K562 (cell line): ENCODE data around the gene GNAL. TPM values are rescaled to one million over a fixed set of nuclear protein-coding genes. Genes with fewer than 3 reads are reported as not detected.

Experiments used
- BRD4 ChIP-seq: fragments of 200-600 bp; sonication (generic); IDR thresholded peaks from 2 replicates; pipeline ENCODE4 v1.6.1; 2017; ENCODE audit warnings: inconsistent platforms
- CHD2 ChIP-seq: IDR thresholded peaks from 2 replicates; pipeline ENCODE4 v1.6.1; 2011; ENCODE audit warnings: low read depth, low read length
- IRF1 ChIP-seq: sonication (generic); formaldehyde crosslinking; IDR thresholded peaks from 2 replicates; pipeline ENCODE4 v1.8.0; 2022; ENCODE audit warnings: missing genetic modification reagents, mild to moderate bottlenecking, borderline replicate concordance
- KLF10 ChIP-seq: fragments of 250-450 bp; sonication (Bioruptor Pico); IDR thresholded peaks from 2 replicates; pipeline ENCODE4 v1.6.1; 2021; ENCODE audit warnings: matching md5 sums
- OTX1 ChIP-seq: fragments of 450-650 bp; formaldehyde crosslinking; IDR thresholded peaks from 2 replicates; pipeline ENCODE4 v1.4.0; 2022; ENCODE audit warnings: mild to moderate bottlenecking
- RFX7 ChIP-seq: fragments of 250-450 bp; sonication (Bioruptor Pico); IDR thresholded peaks from 2 replicates; pipeline ENCODE4 v1.5.1; 2021; ENCODE audit warnings: mild to moderate bottlenecking
- SRSF7 ChIP-seq: fragments of 200-400 bp; formaldehyde crosslinking; optimal IDR thresholded peaks from 2 replicates; pipeline ENCODE3; 2017; ENCODE audit warnings: mild to moderate bottlenecking, low read depth, low read length
- TCF3 ChIP-seq: sonication (generic); formaldehyde crosslinking; IDR thresholded peaks from 2 replicates; pipeline ENCODE4 v1.4.0; 2020; ENCODE audit warnings: mild to moderate bottlenecking, missing genetic modification reagents
- ZBTB8A ChIP-seq: fragments of 450-650 bp; IDR thresholded peaks from 2 replicates; pipeline ENCODE4 v1.6.1; 2018; ENCODE audit warnings: mild to moderate bottlenecking, moderate library complexity; ENCODE audit not compliant: partially characterized antibody
- ZNF609 ChIP-seq: sonication (generic); formaldehyde crosslinking; IDR thresholded peaks from 2 replicates; pipeline ENCODE4 v1.8.1; 2023; ENCODE audit warnings: missing genetic modification reagents, mild to moderate bottlenecking, borderline replicate concordance
- ZNF75A ChIP-seq: fragments of 450-650 bp; formaldehyde crosslinking; IDR thresholded peaks from 2 replicates; pipeline ENCODE4 v1.4.0; 2020; ENCODE audit warnings: mild to moderate bottlenecking
- ZNF77 ChIP-seq: fragments of 250-450 bp; sonication (Bioruptor Pico); IDR thresholded peaks from 2 replicates; pipeline ENCODE4 v1.5.0; 2020
- ZZZ3 ChIP-seq: fragments of 450-650 bp; IDR thresholded peaks from 2 replicates; pipeline ENCODE4 v1.6.1; 2016; ENCODE audit warnings: antibody characterized with exemption, mild to moderate bottlenecking, moderate library complexity
- polyA plus RNA-seq, 8 experiments: library from polyadenylated mRNA; depleted of rRNA in 4 of 8; stranded (reverse) in 5 of 8; unstranded in 3 of 8; fragments of >200 nt; fragmentation: Nextera tagmentation in 2 of 8; fragmentation: Illumina TruSeq in 1 of 8; extraction: Ambion mirVana in 2 of 8; extraction: Trizol in 1 of 8; gene quantifications; 2 replicates each; pipeline versions ENCODE4 v1.2.1 to v1.2.3, GENCODE V29; 2011 to 2014; ENCODE audit warnings: inconsistent platforms in 1 of 8, missing spikeins in 1 of 8
- total RNA-seq, 7 experiments: library from RNA; depleted of rRNA in 6 of 7; stranded (reverse); fragments of >200 nt in 6 of 7; fragmentation: Illumina TruSeq in 2 of 7; extraction: Trizol in 2 of 7; gene quantifications; 2 replicates each; pipeline versions ENCODE4 v1.2.1 to v1.2.3, GENCODE V29; 2011 to 2021; ENCODE audit warnings: low replicate concordance in 1 of 7
- TF ChIP-seq, protein P1 (sequence below), 2 experiments: fragments of 450-650 bp in 1 of 2; IDR thresholded peaks; 2 replicates each; pipeline ENCODE4 v1.6.1; 2011 to 2017; ENCODE audit warnings: low read depth in 2 of 2, antibody characterized with exemption in 1 of 2, borderline replicate concordance in 1 of 2, low read length in 1 of 2, mild to moderate bottlenecking in 1 of 2, mixed read lengths in 1 of 2; ENCODE audit not compliant: control insufficient read depth in 1 of 2
- TF ChIP-seq, protein P2 (sequence below): fragments of 200-800 bp; sonication (Bioruptor generic); IDR thresholded peaks from 2 replicates; pipeline ENCODE4 v1.6.1; 2017; ENCODE audit warnings: missing genetic modification characterization, missing compliant biosample characterization
- TF ChIP-seq, protein P3 (sequence below): sonication (generic); formaldehyde crosslinking; IDR thresholded peaks from 2 replicates; pipeline ENCODE4 v1.9.0; 2022; ENCODE audit warnings: mild to moderate bottlenecking, missing genetic modification reagents

The GNAL gene
- total and polyA plus RNA-seq, 9 of the 15 experiments (the other 6 are each of a cell fraction or from before 2014, with no cell fraction given) = under 0.01 to 0.10 (median 0.01) TPM; not detected in 5

GRCh38 chr18:11908182-11909060, 219.4 kb downstream of the GNAL start, which contains the start of gene MPPE1 (continued):
- TF ChIP-seq, protein P1, sequence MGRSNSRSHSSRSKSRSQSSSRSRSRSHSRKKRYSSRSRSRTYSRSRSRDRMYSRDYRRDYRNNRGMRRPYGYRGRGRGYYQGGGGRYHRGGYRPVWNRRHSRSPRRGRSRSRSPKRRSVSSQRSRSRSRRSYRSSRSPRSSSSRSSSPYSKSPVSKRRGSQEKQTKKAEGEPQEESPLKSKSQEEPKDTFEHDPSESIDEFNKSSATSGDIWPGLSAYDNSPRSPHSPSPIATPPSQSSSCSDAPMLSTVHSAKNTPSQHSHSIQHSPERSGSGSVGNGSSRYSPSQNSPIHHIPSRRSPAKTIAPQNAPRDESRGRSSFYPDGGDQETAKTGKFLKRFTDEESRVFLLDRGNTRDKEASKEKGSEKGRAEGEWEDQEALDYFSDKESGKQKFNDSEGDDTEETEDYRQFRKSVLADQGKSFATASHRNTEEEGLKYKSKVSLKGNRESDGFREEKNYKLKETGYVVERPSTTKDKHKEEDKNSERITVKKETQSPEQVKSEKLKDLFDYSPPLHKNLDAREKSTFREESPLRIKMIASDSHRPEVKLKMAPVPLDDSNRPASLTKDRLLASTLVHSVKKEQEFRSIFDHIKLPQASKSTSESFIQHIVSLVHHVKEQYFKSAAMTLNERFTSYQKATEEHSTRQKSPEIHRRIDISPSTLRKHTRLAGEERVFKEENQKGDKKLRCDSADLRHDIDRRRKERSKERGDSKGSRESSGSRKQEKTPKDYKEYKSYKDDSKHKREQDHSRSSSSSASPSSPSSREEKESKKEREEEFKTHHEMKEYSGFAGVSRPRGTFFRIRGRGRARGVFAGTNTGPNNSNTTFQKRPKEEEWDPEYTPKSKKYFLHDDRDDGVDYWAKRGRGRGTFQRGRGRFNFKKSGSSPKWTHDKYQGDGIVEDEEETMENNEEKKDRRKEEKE (IDR thresholded peaks at IDR 0.05; ENCODE audit: borderline replicate concordance in 1 of 2, control insufficient read depth in 1 of 2, low read depth in 2 of 2, low read length in 1 of 2) = no peak
- no peak for TF ChIP-seq ZZZ3
- no peak for TF ChIP-seq KLF10
- TF ChIP-seq SRSF7 = no peak
- TF ChIP-seq BRD4 = no peak
- no peak for TF ChIP-seq IRF1 (CRISPR knock-in tag)
- no peak for TF ChIP-seq RFX7
- no peak for TF ChIP-seq ZNF77 (CRISPR knock-in tag)
- no peak for TF ChIP-seq ZNF75A (CRISPR knock-in tag)
- no peak for TF ChIP-seq CHD2
- TF ChIP-seq TCF3 (CRISPR knock-in tag) = peak; percentile 26; the same call in 1 of the 2 replicates
- TF ChIP-seq, protein P2, sequence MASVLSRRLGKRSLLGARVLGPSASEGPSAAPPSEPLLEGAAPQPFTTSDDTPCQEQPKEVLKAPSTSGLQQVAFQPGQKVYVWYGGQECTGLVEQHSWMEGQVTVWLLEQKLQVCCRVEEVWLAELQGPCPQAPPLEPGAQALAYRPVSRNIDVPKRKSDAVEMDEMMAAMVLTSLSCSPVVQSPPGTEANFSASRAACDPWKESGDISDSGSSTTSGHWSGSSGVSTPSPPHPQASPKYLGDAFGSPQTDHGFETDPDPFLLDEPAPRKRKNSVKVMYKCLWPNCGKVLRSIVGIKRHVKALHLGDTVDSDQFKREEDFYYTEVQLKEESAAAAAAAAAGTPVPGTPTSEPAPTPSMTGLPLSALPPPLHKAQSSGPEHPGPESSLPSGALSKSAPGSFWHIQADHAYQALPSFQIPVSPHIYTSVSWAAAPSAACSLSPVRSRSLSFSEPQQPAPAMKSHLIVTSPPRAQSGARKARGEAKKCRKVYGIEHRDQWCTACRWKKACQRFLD (CRISPR knock-in tag) = no peak
- no peak for TF ChIP-seq ZNF609 (CRISPR knock-in tag)
- no peak for TF ChIP-seq OTX1
- no peak for TF ChIP-seq ZBTB8A
- TF ChIP-seq, protein P3, sequence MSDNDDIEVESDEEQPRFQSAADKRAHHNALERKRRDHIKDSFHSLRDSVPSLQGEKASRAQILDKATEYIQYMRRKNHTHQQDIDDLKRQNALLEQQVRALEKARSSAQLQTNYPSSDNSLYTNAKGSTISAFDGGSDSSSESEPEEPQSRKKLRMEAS (CRISPR knock-in tag) = 0 out of 2 replicates have a peak, but pooled peaks have one; percentile 21
